Measurements from ENCODE around the gene MSL2.

DNA sequence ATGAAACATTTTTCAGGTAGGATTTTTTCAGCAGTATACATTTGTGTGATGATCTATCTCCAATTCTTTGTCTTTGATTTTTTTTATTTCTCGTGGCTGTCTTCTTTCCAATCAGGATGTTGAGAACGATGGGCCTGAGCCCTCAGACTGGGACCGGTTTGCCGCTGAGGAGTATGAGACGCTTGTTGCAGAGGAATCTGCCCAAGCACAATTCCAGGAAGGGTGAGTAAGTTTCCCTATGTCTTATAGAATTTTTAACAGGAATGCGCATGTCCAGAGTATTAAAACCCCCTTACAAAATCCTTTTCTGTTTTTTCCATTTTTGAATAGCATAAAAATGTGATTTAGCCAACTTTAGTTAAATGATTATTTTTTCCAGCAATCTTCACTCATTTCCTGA, 90.0 kb downstream of the MSL2 start:
- no peak for TF ChIP-seq EZH2phosphoT487 (IDR thresholded peaks at IDR 0.05; ENCODE audit: borderline replicate concordance, low read depth, low read length)
- TF ChIP-seq, protein P1, sequence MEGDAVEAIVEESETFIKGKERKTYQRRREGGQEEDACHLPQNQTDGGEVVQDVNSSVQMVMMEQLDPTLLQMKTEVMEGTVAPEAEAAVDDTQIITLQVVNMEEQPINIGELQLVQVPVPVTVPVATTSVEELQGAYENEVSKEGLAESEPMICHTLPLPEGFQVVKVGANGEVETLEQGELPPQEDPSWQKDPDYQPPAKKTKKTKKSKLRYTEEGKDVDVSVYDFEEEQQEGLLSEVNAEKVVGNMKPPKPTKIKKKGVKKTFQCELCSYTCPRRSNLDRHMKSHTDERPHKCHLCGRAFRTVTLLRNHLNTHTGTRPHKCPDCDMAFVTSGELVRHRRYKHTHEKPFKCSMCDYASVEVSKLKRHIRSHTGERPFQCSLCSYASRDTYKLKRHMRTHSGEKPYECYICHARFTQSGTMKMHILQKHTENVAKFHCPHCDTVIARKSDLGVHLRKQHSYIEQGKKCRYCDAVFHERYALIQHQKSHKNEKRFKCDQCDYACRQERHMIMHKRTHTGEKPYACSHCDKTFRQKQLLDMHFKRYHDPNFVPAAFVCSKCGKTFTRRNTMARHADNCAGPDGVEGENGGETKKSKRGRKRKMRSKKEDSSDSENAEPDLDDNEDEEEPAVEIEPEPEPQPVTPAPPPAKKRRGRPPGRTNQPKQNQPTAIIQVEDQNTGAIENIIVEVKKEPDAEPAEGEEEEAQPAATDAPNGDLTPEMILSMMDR (conservative IDR thresholded peaks at IDR 0.05; ENCODE audit: low read length), result no peak

Measured in OCI-LY7 (cell line).